ENCODE results near the gene PTPRR.

The PTPRR gene

DNA sequence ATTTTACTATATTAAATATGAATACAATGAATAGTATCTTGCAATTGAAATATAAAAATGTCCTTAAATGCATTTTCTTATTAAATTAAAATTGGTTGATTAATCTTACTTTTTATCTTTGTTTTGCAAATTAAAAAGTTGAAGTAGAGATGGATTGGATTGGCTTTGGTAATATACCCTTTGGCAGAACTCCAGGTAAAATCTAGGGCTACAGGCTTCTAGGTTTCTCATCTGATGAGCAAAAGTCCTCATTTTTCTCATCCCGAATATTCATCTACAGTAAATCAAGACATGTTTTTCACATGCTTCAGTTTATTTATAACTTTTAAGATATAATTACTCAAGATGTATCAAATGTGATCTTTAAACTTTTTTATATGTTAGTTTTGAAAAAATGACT is 2.2 kb downstream of the PTPRR start:
- TF ChIP-seq, protein P1, sequence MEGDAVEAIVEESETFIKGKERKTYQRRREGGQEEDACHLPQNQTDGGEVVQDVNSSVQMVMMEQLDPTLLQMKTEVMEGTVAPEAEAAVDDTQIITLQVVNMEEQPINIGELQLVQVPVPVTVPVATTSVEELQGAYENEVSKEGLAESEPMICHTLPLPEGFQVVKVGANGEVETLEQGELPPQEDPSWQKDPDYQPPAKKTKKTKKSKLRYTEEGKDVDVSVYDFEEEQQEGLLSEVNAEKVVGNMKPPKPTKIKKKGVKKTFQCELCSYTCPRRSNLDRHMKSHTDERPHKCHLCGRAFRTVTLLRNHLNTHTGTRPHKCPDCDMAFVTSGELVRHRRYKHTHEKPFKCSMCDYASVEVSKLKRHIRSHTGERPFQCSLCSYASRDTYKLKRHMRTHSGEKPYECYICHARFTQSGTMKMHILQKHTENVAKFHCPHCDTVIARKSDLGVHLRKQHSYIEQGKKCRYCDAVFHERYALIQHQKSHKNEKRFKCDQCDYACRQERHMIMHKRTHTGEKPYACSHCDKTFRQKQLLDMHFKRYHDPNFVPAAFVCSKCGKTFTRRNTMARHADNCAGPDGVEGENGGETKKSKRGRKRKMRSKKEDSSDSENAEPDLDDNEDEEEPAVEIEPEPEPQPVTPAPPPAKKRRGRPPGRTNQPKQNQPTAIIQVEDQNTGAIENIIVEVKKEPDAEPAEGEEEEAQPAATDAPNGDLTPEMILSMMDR (IDR thresholded peaks at IDR 0.05; ENCODE audit: low read depth, low read length): no peak
- no peak for DNase-seq (ENCODE audit: extremely low read depth, low read depth)

GRCh38 chr12:70910666-70911065 is 9.9 kb downstream of the PTPRR start:
- no peak for DNase-seq (ENCODE audit: extremely low read depth, low read depth)
- TF ChIP-seq, protein P1 (IDR thresholded peaks at IDR 0.05; ENCODE audit: low read depth, low read length): no peak

GRCh38 chr12:70908978-70909377 is 11.6 kb downstream of the PTPRR start:
- TF ChIP-seq, protein P1 (IDR thresholded peaks at IDR 0.05; ENCODE audit: low read depth, low read length): no peak
- DNase-seq (ENCODE audit: extremely low read depth, low read depth): no peak

DNA sequence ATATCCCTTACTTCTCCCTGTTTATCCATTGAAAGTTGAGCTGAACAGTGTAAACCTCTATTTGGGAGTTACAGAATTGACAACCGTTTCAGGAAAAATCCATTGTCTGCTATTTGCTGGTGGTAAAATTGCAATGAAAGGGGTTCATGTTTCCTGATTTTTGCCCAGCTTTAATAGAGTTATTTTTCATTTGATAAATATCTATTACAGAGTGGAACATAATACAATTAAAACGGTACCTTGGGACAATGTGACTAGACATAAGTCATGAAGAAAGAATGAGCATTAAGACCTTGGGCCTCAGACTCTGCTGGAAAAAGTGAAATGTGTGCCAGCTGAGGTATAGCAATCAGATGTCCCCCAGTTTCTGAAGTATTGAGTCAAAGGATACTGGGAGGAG is 13.1 kb downstream of the PTPRR start:
- TF ChIP-seq, protein P1 (IDR thresholded peaks at IDR 0.05; ENCODE audit: low read depth, low read length): no peak
- DNase-seq (ENCODE audit: extremely low read depth, low read depth): no peak

DNA sequence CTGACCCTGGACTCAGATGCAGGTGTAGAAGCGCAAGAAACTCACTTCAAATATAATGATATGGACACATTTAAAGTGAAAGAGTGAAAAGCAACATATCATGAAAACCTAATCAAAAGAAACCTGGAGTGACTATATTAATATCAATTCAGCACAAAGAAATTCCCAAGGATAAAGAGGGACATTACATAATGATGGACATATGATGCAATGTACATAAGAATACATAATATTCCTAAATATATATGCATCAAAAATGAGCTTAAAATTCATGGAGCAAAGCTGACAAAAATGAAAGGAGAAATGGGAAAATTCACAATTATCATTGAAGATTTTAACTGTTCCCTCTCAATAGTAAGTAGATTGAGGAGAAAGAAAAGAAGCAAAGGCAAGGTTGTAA is 24.6 kb downstream of the PTPRR start:
- DNase-seq (ENCODE audit: extremely low read depth, low read depth): no peak
- TF ChIP-seq, protein P1 (IDR thresholded peaks at IDR 0.05; ENCODE audit: low read depth, low read length): no peak

GRCh38 chr12:70892593-70892992 is 27.9 kb downstream of the PTPRR start:
- no peak for DNase-seq (ENCODE audit: extremely low read depth, low read depth)
- TF ChIP-seq, protein P1 (IDR thresholded peaks at IDR 0.05; ENCODE audit: low read depth, low read length): no peak

DNA sequence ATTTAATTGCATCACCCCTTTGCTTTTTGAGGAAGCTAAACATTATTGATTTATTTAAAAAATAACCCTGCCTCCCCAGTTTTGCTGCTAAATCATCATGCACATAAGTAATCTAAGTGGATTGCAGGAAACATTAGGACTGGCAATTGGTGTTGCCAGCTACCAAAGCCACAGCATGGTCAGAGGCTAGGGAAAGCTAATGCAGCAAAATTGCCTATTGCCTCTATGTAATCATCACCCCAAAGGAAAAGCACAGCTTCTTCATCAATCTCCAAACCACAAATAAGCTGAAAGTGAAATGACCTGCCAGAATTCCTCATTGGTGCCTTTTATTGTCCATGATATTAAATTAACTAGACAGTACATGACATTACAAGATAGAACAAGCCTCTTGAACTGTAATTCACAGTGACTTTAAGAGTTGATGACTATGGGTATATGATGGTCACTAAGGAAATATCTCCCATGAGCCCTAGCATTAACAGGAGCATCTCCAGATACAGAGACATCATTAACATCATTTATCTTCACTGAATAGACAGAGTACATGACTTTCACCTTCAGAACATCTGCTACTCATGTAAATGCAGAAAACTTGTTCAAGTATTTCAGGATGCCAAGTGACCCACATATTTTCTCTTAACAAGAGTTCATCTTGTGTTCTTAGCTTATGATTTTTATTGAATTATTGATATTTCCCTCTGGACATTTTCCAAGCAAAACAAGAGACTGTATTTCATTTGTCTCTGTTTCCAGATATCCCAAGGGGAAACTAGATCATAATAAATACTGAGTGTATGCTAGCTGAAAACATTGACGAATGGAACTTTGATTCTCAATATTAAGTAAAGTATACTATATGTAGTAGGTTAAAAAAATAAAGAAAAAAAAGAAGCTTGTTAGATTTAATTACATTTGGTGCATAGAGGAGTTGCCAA is 29.4 kb downstream of the PTPRR start:
- TF ChIP-seq, protein P1 (IDR thresholded peaks at IDR 0.05; ENCODE audit: low read depth, low read length): no peak
- no peak for DNase-seq (ENCODE audit: extremely low read depth, low read depth)

All from AG09319 (cell line).